KOPT-K1 (cell line): ENCODE measurements around the gene CLASP1.
"Not testable (repeated sequence)": the region's sequence is repeated elsewhere in the genome, so short reads cannot be mapped to it uniquely, and the experiment has no call there.

Experiments used
- H3K27ac ChIP-seq: fragments of 200-600 bp; sonication (generic); 2 replicates; pipeline ENCODE4 v1.5.1; 2016; ENCODE audit warnings: antibody characterized with exemption, mild to moderate bottlenecking, low read depth, low read length; ENCODE audit not compliant: poor library complexity, severe bottlenecking
- H3K36me3 ChIP-seq: fragments of 200-600 bp; sonication (generic); 2 replicates; pipeline ENCODE4 v1.5.1; 2017; ENCODE audit warnings: antibody characterized with exemption, mild to moderate bottlenecking, low read length, moderate library complexity; ENCODE audit not compliant: insufficient read depth
- H3K9me3 ChIP-seq: fragments of 200-600 bp; sonication (generic); 2 replicates; pipeline ENCODE4 v1.5.1; 2017; ENCODE audit warnings: antibody characterized with exemption, low read length, mild to moderate bottlenecking; ENCODE audit not compliant: insufficient read depth, poor library complexity, severe bottlenecking

The CLASP1 gene

GRCh38 chr2:121345101-121345500 lies 304.2 kb downstream of the CLASP1 start:
- H3K36me3 ChIP-seq, result peaks cover 100% of the 10 kb centered on the region
- no peak overlapping the region for H3K27ac ChIP-seq
- H3K9me3 ChIP-seq, result no peaks in the 10 kb centered on the region

- H3K27ac ChIP-seq, H3K9me3 ChIP-seq: not testable (repeated sequence)
- peaks cover 100% of the 10 kb centered on the region for H3K36me3 ChIP-seq
Measured at GRCh38 chr2:121343828-121344399, 305.3 kb downstream of the CLASP1 start.

GRCh38 chr2:121343191-121343590 lies 306.1 kb downstream of the CLASP1 start:
- Histone ChIP-seq H3K9me3 (no peaks in the 10 kb centered on the region), H3K27ac (no peak overlapping the region), H3K36me3 (peaks cover 100% of the 10 kb centered on the region)

- Histone ChIP-seq H3K9me3 (no peaks in the 10 kb centered on the region), H3K36me3 (peaks cover 99% of the 10 kb centered on the region)
Measured at GRCh38 chr2:121342751-121343150, 306.5 kb downstream of the CLASP1 start.

GRCh38 chr2:121340926-121341325 lies 308.3 kb downstream of the CLASP1 start:
- no peak overlapping the region for H3K27ac ChIP-seq
- no peaks in the 10 kb centered on the region for H3K9me3 ChIP-seq
- peaks cover 84% of the 10 kb centered on the region for H3K36me3 ChIP-seq

More at GRCh38 chr2:121342751-121343150, 306.5 kb downstream of the CLASP1 start:
- no peak overlapping the region for H3K27ac ChIP-seq

- Histone ChIP-seq H3K9me3 (no peaks in the 10 kb centered on the region), H3K36me3 (peaks cover 58% of the 10 kb centered on the region), H3K27ac (no peak overlapping the region)
Measured at GRCh38 chr2:121338281-121338680, 311.0 kb downstream of the CLASP1 start.

- peaks cover 42% of the 10 kb centered on the region for H3K36me3 ChIP-seq
- no peaks in the 10 kb centered on the region for H3K9me3 ChIP-seq
- H3K27ac ChIP-seq, result no peak overlapping the region
Measured at GRCh38 chr2:121336528-121337294, 312.6 kb downstream of the CLASP1 start.

GRCh38 chr2:121335294-121336290 lies 313.7 kb downstream of the CLASP1 start:
- H3K36me3 ChIP-seq, result peaks cover 31% of the 10 kb centered on the region
- no peak overlapping the region for H3K27ac ChIP-seq
- no peaks in the 10 kb centered on the region for H3K9me3 ChIP-seq

- Histone ChIP-seq H3K27ac (no peak overlapping the region), H3K36me3 (peaks cover 22% of the 10 kb centered on the region), H3K9me3 (no peaks in the 10 kb centered on the region)
Measured at GRCh38 chr2:121334581-121335293, 314.5 kb downstream of the CLASP1 start.

- peaks cover 15% of the 10 kb centered on the region for H3K36me3 ChIP-seq
- H3K9me3 ChIP-seq, result no peaks in the 10 kb centered on the region
- no peak overlapping the region for H3K27ac ChIP-seq
Measured at GRCh38 chr2:121333834-121334558, 315.3 kb downstream of the CLASP1 start.

GRCh38 chr2:121333231-121333630 lies 316.0 kb downstream of the CLASP1 start:
- Histone ChIP-seq H3K27ac (no peak overlapping the region), H3K36me3 (peaks cover 7% of the 10 kb centered on the region)

GRCh38 chr2:121331324-121331723 lies 317.9 kb downstream of the CLASP1 start:
- H3K36me3 ChIP-seq, H3K27ac ChIP-seq, H3K9me3 ChIP-seq: not testable (repeated sequence)

More at GRCh38 chr2:121333231-121333630, 316.0 kb downstream of the CLASP1 start:
- H3K9me3 ChIP-seq, result no peaks in the 10 kb centered on the region

GRCh38 chr2:121330921-121331320 lies 318.3 kb downstream of the CLASP1 start:
- no peaks in the 10 kb centered on the region for H3K9me3 ChIP-seq
- H3K36me3 ChIP-seq, result no peaks in the 10 kb centered on the region
- H3K27ac ChIP-seq, result no peak overlapping the region

- H3K9me3 ChIP-seq, result no peaks in the 10 kb centered on the region
- H3K36me3 ChIP-seq, result no peaks in the 10 kb centered on the region
- H3K27ac ChIP-seq, result no peak overlapping the region
Measured at GRCh38 chr2:121329786-121330185, 319.5 kb downstream of the CLASP1 start.
